Parathyroid adenoma (tissue), 2 donors: ENCODE measurements around the gene TSPAN11.

Experiments
- H2AFZ ChIP-seq: fragments of 300-600 bp; sonication (generic); one replicate; pipeline ENCODE4 v1.7.0; 2017; ENCODE audit warnings: antibody characterized with exemption, mild to moderate bottlenecking
- H3K27ac ChIP-seq: fragments of 300-600 bp; sonication (generic); one replicate; pipeline ENCODE4 v1.7.0; 2017
- H3K27me3 ChIP-seq: fragments of 300-600 bp; sonication (generic); one replicate; pipeline ENCODE4 v1.7.0; 2017; ENCODE audit warnings: low read length; ENCODE audit not compliant: control insufficient read depth, insufficient read depth
- H3K36me3 ChIP-seq: fragments of 300-600 bp; sonication (generic); one replicate; pipeline ENCODE4 v1.7.0; 2017; ENCODE audit warnings: low read length; ENCODE audit not compliant: control insufficient read depth, insufficient read depth
- H3K4me1 ChIP-seq: fragments of 300-600 bp; sonication (generic); one replicate; pipeline ENCODE4 v1.7.0; 2017; ENCODE audit warnings: control low read depth
- H3K4me2 ChIP-seq: fragments of 300-600 bp; sonication (generic); one replicate; pipeline ENCODE4 v1.7.0; 2017; ENCODE audit warnings: low read length
- H3K4me3 ChIP-seq: fragments of 300-600 bp; sonication (generic); one replicate; pipeline ENCODE4 v1.7.0; 2017; ENCODE audit warnings: low read depth, low read length
- H3K79me2 ChIP-seq: fragments of 300-600 bp; sonication (generic); one replicate; pipeline ENCODE4 v1.7.0; 2017; ENCODE audit warnings: control low read depth
- H3K9ac ChIP-seq: fragments of 300-600 bp; sonication (generic); one replicate; pipeline ENCODE4 v1.7.0; 2017; ENCODE audit warnings: mild to moderate bottlenecking
- H3K9me3 ChIP-seq: fragments of 300-600 bp; sonication (generic); one replicate; pipeline ENCODE4 v1.7.0; 2017; ENCODE audit warnings: low read length; ENCODE audit not compliant: control insufficient read depth
- CTCF ChIP-seq: fragments of 300-600 bp; sonication (generic); IDR thresholded peaks from one replicate; pipeline ENCODE4 v1.7.0; 2017; ENCODE audit warnings: antibody characterized with exemption, mild to moderate bottlenecking
- donor health status: primary hyperparathyroidism.

Gene TSPAN11

GRCh38 chr12:30926243-30927221 is at the start of gene TSPAN11:
Gene TSPAN11 (plus strand): TSS chr12:30926748. CDS start chr12:30953992, 27,244 bp downstream.
- no peaks in the 10 kb centered on the region for H3K36me3 ChIP-seq
- no peaks in the 10 kb centered on the region for H3K9me3 ChIP-seq
- H3K79me2 ChIP-seq, result no peaks in the 10 kb centered on the region
- TF ChIP-seq CTCF, result no peak
- H2AFZ ChIP-seq, result peak within 1 kb of the TSS; percentile 79
- no peak within 1 kb of the TSS for H3K4me3 ChIP-seq
- peak within 1 kb of the TSS; percentile 55 for H3K4me2 ChIP-seq
- H3K27me3 ChIP-seq, result no peaks in the 10 kb centered on the region
- no peaks in the 10 kb centered on the region for H3K4me1 ChIP-seq
- H3K27ac ChIP-seq, result no peak within 1 kb of the TSS
- H3K9ac ChIP-seq, result no peak within 1 kb of the TSS

GRCh38 chr12:30877105-30877875 is 49.3 kb upstream of the TSPAN11 start:
- Histone ChIP-seq H3K4me1 (no peaks in the 10 kb centered on the region), H3K9ac (no peak overlapping the region), H3K4me2 (no peak overlapping the region), H3K9me3 (no peaks in the 10 kb centered on the region), H3K27me3 (no peaks in the 10 kb centered on the region), H3K4me3 (no peak overlapping the region), H2AFZ (no peak overlapping the region), H3K27ac (no peak overlapping the region), H3K36me3 (no peaks in the 10 kb centered on the region), H3K79me2 (no peaks in the 10 kb centered on the region)
- TF ChIP-seq CTCF, result no peak

GRCh38 chr12:30878024-30878423 is 48.5 kb upstream of the TSPAN11 start:
- H3K79me2 ChIP-seq, result no peaks in the 10 kb centered on the region
- H3K4me2 ChIP-seq, result no peak overlapping the region
- no peaks in the 10 kb centered on the region for H3K27me3 ChIP-seq
- no peaks in the 10 kb centered on the region for H3K4me1 ChIP-seq
- H3K9me3 ChIP-seq, result no peaks in the 10 kb centered on the region
- H3K4me3 ChIP-seq, result no peak overlapping the region
- no peak overlapping the region for H3K27ac ChIP-seq
- no peak for TF ChIP-seq CTCF
- no peaks in the 10 kb centered on the region for H3K36me3 ChIP-seq
- no peak overlapping the region for H2AFZ ChIP-seq
- H3K9ac ChIP-seq, result no peak overlapping the region

GRCh38 chr12:30880061-30880460 is 46.5 kb upstream of the TSPAN11 start:
- no peaks in the 10 kb centered on the region for H3K36me3 ChIP-seq
- H3K4me1 ChIP-seq, result no peaks in the 10 kb centered on the region
- H2AFZ ChIP-seq, result peak overlapping the region; percentile 23
- H3K9ac ChIP-seq, result no peak overlapping the region
- H3K27ac ChIP-seq, result no peak overlapping the region
- no peaks in the 10 kb centered on the region for H3K9me3 ChIP-seq
- H3K4me3 ChIP-seq, result no peak overlapping the region
- no peak for TF ChIP-seq CTCF
- no peak overlapping the region for H3K4me2 ChIP-seq
- H3K79me2 ChIP-seq, result no peaks in the 10 kb centered on the region
- no peaks in the 10 kb centered on the region for H3K27me3 ChIP-seq
